ENCODE results near the gene FASTK. TPM values are rescaled to one million over a fixed set of nuclear protein-coding genes. Genes with fewer than 3 reads are reported as not detected.

FASTK gene
- total RNA-seq, 1 experiment from 2014 or later = 86.4 TPM

- ATAC-seq = no peak
- DNase-seq (ENCODE audit: low read depth, low spot score) = no peak
These were observed 45.4 kb upstream of the FASTK start for GRCh38 chr7:151125846-151126481.

GRCh38 chr7:151125470-151125845 is 44.8 kb upstream of the FASTK start:
- Histone ChIP-seq H3K27ac (ENCODE audit: low read depth, low read length) (no peak overlapping the region), H3K4me2 (ENCODE audit: low read length) (no peak overlapping the region), H3K9me3 (ENCODE audit: control insufficient read depth in 1 of 2, insufficient read depth in 1 of 2, low read depth in 1 of 2, low read length in 2 of 2) (no peaks in the 10 kb centered on the region), H3K79me2 (ENCODE audit: insufficient read depth, low read length) (peaks cover 6% of the 10 kb centered on the region; the same call in 1 of the 2 replicates), H2AFZ (ENCODE audit: low read depth, low read length, poor library complexity, severe bottlenecking) (no peak overlapping the region), H3K27me3 (ENCODE audit: insufficient read depth, low read length) (no peaks in the 10 kb centered on the region), H3K4me3 (replicated peaks in 1 of 2; ENCODE audit: low read depth in 1 of 2, low read length in 2 of 2) (no peak overlapping the region), H3K36me3 (ENCODE audit: control insufficient read depth in 1 of 2, insufficient read depth in 2 of 2, low read length in 2 of 2) (peaks cover 18 to 24% of the 10 kb centered on the region in 2 experiments; a peak in 3 of 4 replicates), H3K4me1 (ENCODE audit: control insufficient read depth in 1 of 2, insufficient read depth in 2 of 2, low read length in 2 of 2) (peaks cover 0 to 8% of the 10 kb centered on the region in 2 experiments; a peak in 1 of 4 replicates), H3K9ac (ENCODE audit: low read length) (no peak overlapping the region), H3K9me2 (ENCODE audit: insufficient read depth) (no peaks in the 10 kb centered on the region), H4K20me1 (ENCODE audit: insufficient read depth) (no peaks in the 10 kb centered on the region)
- ChIA-PET RAD21 (ENCODE audit: low non-redundant PET in 1 of 2, low total read pairs in 2 of 2, uncharacterized antibody in 2 of 2, unreplicated experiment in 2 of 2) (no interaction called here), CTCF (no interaction called here), POLR2A (no interaction called here)
- TF ChIP-seq ZBTB33 (IDR thresholded peaks at IDR 0.05; ENCODE audit: extremely low read depth, insufficient replicate concordance, low read length) (no peak), EZH2phosphoT487 (IDR thresholded peaks at IDR 0.05; ENCODE audit: borderline replicate concordance) (no peak)
- BruUV-seq (replicated peaks) = no TSS peak
- ATAC-seq (no peak), DNase-seq (ENCODE audit: low read depth, low spot score) (no peak)
- intact Hi-C loops (cut with micrococcal nuclease) = loop anchor here (10.0 kb wide), 1 partner anchor 119 kb away; the partner anchor contains the start of gene SMARCD3

More at GRCh38 chr7:151125846-151126481, 45.4 kb upstream of the FASTK start:
- H4K20me1 ChIP-seq (ENCODE audit: insufficient read depth) = no peaks in the 10 kb centered on the region
- RAD21 ChIA-PET (ENCODE audit: low non-redundant PET in 1 of 2, low total read pairs in 2 of 2, uncharacterized antibody in 2 of 2, unreplicated experiment in 2 of 2) = no interaction called here
- peaks cover 0 to 8% of the 10 kb centered on the region in 2 experiments; a peak in 1 of 4 replicates for H3K4me1 ChIP-seq (ENCODE audit: control insufficient read depth in 1 of 2, insufficient read depth in 2 of 2, low read length in 2 of 2)
- no peaks in the 10 kb centered on the region for H3K9me3 ChIP-seq (ENCODE audit: control insufficient read depth in 1 of 2, insufficient read depth in 1 of 2, low read depth in 1 of 2, low read length in 2 of 2)
- no peak overlapping the region for H3K9ac ChIP-seq (ENCODE audit: low read length)
- H3K9me2 ChIP-seq (ENCODE audit: insufficient read depth) = no peaks in the 10 kb centered on the region
- no peak overlapping the region for H3K4me3 ChIP-seq (replicated peaks in 1 of 2; ENCODE audit: low read depth in 1 of 2, low read length in 2 of 2)
- CTCF ChIA-PET = no interaction called here
- POLR2A ChIA-PET = no interaction called here
- TF ChIP-seq JUND (IDR thresholded peaks at IDR 0.05) (no peak), SIN3A (IDR thresholded peaks at IDR 0.05; ENCODE audit: low read depth) (no peak), POLR2A (IDR thresholded peaks at IDR 0.05; ENCODE audit: borderline replicate concordance, extremely low read depth, insufficient read depth, insufficient read length) (no peak)
- H3K27ac ChIP-seq (ENCODE audit: low read depth, low read length) = no peak overlapping the region
- BruUV-seq (replicated peaks) = no TSS peak
- H3K4me2 ChIP-seq (ENCODE audit: low read length) = no peak overlapping the region
- H3K79me2 ChIP-seq (ENCODE audit: insufficient read depth, low read length) = peaks cover 6% of the 10 kb centered on the region; the same call in 1 of the 2 replicates
- no peaks in the 10 kb centered on the region for H3K27me3 ChIP-seq (ENCODE audit: insufficient read depth, low read length)
- H3K36me3 ChIP-seq (ENCODE audit: control insufficient read depth in 1 of 2, insufficient read depth in 2 of 2, low read length in 2 of 2) = peaks cover 18 to 22% of the 10 kb centered on the region in 2 experiments; a peak in 3 of 4 replicates
- intact Hi-C loops (cut with micrococcal nuclease) = loop anchor here (10.0 kb wide), 1 partner anchor 119 kb away; the partner anchor contains the start of gene SMARCD3
- no peak overlapping the region for H2AFZ ChIP-seq (ENCODE audit: low read depth, low read length, poor library complexity, severe bottlenecking)

Measured in HCT116 (cell line).